Measurements from ENCODE around the gene PFN1. TPM values are rescaled to one million over a fixed set of nuclear protein-coding genes. Genes with fewer than 3 reads are reported as not detected.

Gene PFN1
- total RNA-seq, 1 experiment from 2014 or later = 263 TPM

DNA sequence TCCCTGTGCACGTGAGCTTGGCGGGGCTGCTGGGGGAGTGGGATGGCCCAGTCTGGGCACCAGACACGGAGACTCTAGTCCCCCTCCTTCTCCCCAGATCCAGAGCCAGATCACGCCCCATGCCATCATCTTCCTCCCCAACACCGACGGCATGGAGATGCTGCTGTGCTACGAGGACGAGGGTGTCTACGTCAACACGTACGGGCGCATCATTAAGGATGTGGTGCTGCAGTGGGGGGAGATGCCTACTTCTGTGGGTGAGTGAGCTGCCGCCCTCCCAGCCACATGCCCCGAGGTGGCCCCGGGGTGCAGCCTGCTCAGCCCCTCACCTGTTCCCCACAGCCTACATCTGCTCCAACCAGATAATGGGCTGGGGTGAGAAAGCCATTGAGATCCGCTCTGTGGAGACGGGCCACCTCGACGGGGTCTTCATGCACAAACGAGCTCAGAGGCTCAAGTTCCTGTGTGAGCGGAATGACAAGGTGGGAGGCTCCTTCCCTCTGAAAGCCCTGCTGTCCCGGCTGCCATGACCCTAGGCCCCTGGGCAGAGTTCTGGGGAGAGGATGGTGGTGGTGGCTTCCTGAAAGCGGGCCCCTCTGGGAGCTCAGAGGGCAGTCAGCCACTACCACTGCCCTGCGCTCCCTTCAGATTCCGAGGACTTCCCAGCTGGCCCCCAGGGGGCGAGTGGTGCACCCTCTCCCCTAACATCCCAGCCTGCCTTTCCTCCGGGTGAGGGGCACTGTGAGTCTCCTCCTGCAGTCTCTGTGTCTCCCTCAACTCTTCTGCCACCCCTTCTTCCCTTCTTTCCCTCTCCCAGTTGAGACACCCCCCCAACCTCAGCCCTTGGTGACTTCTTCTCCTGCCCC lies 51.8 kb downstream of the PFN1 start:
- Histone ChIP-seq H3K4me3 (no peak overlapping the region), H3K9me3 (no peaks in the 10 kb centered on the region), H3K27me3 (no peaks in the 10 kb centered on the region), H3K36me3 (no peaks in the 10 kb centered on the region)
- DNase-seq = no peak

- H3K4me3 ChIP-seq = no peak overlapping the region
- H3K27me3 ChIP-seq = no peaks in the 10 kb centered on the region
- H3K36me3 ChIP-seq = no peaks in the 10 kb centered on the region
- H3K9me3 ChIP-seq = no peaks in the 10 kb centered on the region
- no peak for DNase-seq
Measured at GRCh38 chr17:4895657-4896331, 52.5 kb downstream of the PFN1 start.

Other genes starting within 250 kb of the PFN1 start
- 13.6 and 15.7 TPM in 2 replicates for gene PELP1, start 244.4 kb downstream of the PFN1 start, total RNA-seq (2014; rRNA removed; shearing (Covaris generic); ENCODE audit: low replicate concordance)
- 5.7 and 10.5 TPM in 2 replicates for gene ARRB2, start 237.9 kb downstream of the PFN1 start, total RNA-seq (2014; rRNA removed; shearing (Covaris generic); ENCODE audit: low replicate concordance)
- gene MED11, start 217.1 kb downstream of the PFN1 start, total RNA-seq (2014; rRNA removed; shearing (Covaris generic); ENCODE audit: low replicate concordance) = 13.2 and 19.4 TPM in 2 replicates
- 0.30 and 0.33 TPM in 2 replicates for gene ZMYND15, start 208.7 kb downstream of the PFN1 start, total RNA-seq (2014; rRNA removed; shearing (Covaris generic); ENCODE audit: low replicate concordance)
- 1.8 and 3.7 TPM in 2 replicates for gene CXCL16, start 208.6 kb downstream of the PFN1 start, total RNA-seq (2014; rRNA removed; shearing (Covaris generic); ENCODE audit: low replicate concordance)
- gene TM4SF5, start 176.6 kb downstream of the PFN1 start, total RNA-seq (2014; rRNA removed; shearing (Covaris generic); ENCODE audit: low replicate concordance) = not detected in 2 replicates
- gene VMO1, start 162.2 kb downstream of the PFN1 start, total RNA-seq (2014; rRNA removed; shearing (Covaris generic); ENCODE audit: low replicate concordance) = not detected in 2 replicates
- not detected in 2 replicates for gene GLTPD2, start 159.6 kb downstream of the PFN1 start, total RNA-seq (2014; rRNA removed; shearing (Covaris generic); ENCODE audit: low replicate concordance)
- 149 and 177 TPM in 2 replicates for gene PSMB6, start 152.4 kb downstream of the PFN1 start, total RNA-seq (2014; rRNA removed; shearing (Covaris generic); ENCODE audit: low replicate concordance)
- 3.7 and 5.8 TPM in 2 replicates for gene PLD2, start 141.4 kb downstream of the PFN1 start, total RNA-seq (2014; rRNA removed; shearing (Covaris generic); ENCODE audit: low replicate concordance)
- 15.1 and 19.1 TPM in 2 replicates for gene MINK1, start 115.2 kb downstream of the PFN1 start, total RNA-seq (2014; rRNA removed; shearing (Covaris generic); ENCODE audit: low replicate concordance)
- 0.16 and 0.94 TPM in 2 replicates for gene C17orf107, start 49.0 kb downstream of the PFN1 start, total RNA-seq (2014; rRNA removed; shearing (Covaris generic); ENCODE audit: low replicate concordance)
- gene CHRNE, start 45.4 kb downstream of the PFN1 start, total RNA-seq (2014; rRNA removed; shearing (Covaris generic); ENCODE audit: low replicate concordance) = 0.07 TPM in 1 of 2 replicates, not detected in the other
- not detected in 2 replicates for gene GP1BA, start 16.3 kb downstream of the PFN1 start, total RNA-seq (2014; rRNA removed; shearing (Covaris generic); ENCODE audit: low replicate concordance)
- gene SLC25A11, start 8.5 kb downstream of the PFN1 start, total RNA-seq (2014; rRNA removed; shearing (Covaris generic); ENCODE audit: low replicate concordance) = 48.0 and 87.3 TPM in 2 replicates
- 20.4 and 29.9 TPM in 2 replicates for gene RNF167, start 8.3 kb downstream of the PFN1 start, total RNA-seq (2014; rRNA removed; shearing (Covaris generic); ENCODE audit: low replicate concordance)
- gene ENO3, start 2.6 kb upstream of the PFN1 start, total RNA-seq (2014; rRNA removed; shearing (Covaris generic); ENCODE audit: low replicate concordance) = 1.3 TPM in 1 of 2 replicates, not detected in the other
- gene SPAG7, start 19.3 kb upstream of the PFN1 start, total RNA-seq (2014; rRNA removed; shearing (Covaris generic); ENCODE audit: low replicate concordance) = 32.2 and 88.3 TPM in 2 replicates
- gene CAMTA2, start 39.1 kb upstream of the PFN1 start, total RNA-seq (2014; rRNA removed; shearing (Covaris generic); ENCODE audit: low replicate concordance) = 1.9 and 5.6 TPM in 2 replicates
- not detected in 2 replicates for gene INCA1, start 49.0 kb upstream of the PFN1 start, total RNA-seq (2014; rRNA removed; shearing (Covaris generic); ENCODE audit: low replicate concordance)
- 19.1 and 58.1 TPM in 2 replicates for gene KIF1C, start 49.4 kb upstream of the PFN1 start, total RNA-seq (2014; rRNA removed; shearing (Covaris generic); ENCODE audit: low replicate concordance)
- not detected in 2 replicates for gene SLC52A1, start 86.9 kb upstream of the PFN1 start, total RNA-seq (2014; rRNA removed; shearing (Covaris generic); ENCODE audit: low replicate concordance)
- 0.40 and 1.4 TPM in 2 replicates for gene ZFP3, start 129.9 kb upstream of the PFN1 start, total RNA-seq (2014; rRNA removed; shearing (Covaris generic); ENCODE audit: low replicate concordance)
- 10.7 and 15.9 TPM in 2 replicates for gene ZNF232, start 163.3 kb upstream of the PFN1 start, total RNA-seq (2014; rRNA removed; shearing (Covaris generic); ENCODE audit: low replicate concordance)
- not detected in 2 replicates for gene USP6, start 167.5 kb upstream of the PFN1 start, total RNA-seq (2014; rRNA removed; shearing (Covaris generic); ENCODE audit: low replicate concordance)
- gene ZNF594, start 243.3 kb upstream of the PFN1 start, total RNA-seq (2014; rRNA removed; shearing (Covaris generic); ENCODE audit: low replicate concordance) = 3.0 and 3.1 TPM in 2 replicates